ENCODE data around the gene WNT9B.
A peak's percentile ranks its signal among the peaks of the same experiment; 100 is the strongest.

Gene WNT9B

DNA sequence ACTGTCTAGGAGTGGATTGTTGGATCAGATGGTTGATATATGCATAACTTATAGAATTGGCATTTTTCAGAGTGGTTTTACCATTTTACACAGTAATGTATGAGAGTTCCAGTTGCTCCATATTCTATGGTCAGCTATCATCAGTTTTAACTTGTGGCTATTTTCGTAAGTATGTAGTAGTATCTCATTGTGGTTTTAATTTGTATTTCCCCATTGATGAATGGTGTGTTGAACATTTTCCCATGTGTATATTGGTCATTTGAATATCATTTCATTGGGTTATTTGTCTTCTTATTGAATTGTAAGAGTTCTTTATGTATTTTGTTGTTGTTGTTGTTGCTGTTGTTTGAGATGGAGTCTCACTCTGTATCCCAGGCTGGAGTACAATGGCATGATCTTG lies 6.2 kb downstream of the WNT9B start:
- Histone ChIP-seq H3K36me3 (ENCODE audit: insufficient read depth, low read length) (no peaks in the 10 kb centered on the region), H3K4me3 (no peak overlapping the region), H3K9ac (ENCODE audit: insufficient read length) (no peak overlapping the region), H3K27ac (no peak overlapping the region), H3K9me3 (ENCODE audit: low read depth, low read length) (no peaks in the 10 kb centered on the region)
- TF ChIP-seq FOXP2 (optimal IDR thresholded peaks at IDR 0.05; ENCODE audit: control extremely low read depth, extremely low read length, insufficient read depth) (no peak), POLR2AphosphoS5 (IDR thresholded peaks at IDR 0.05; ENCODE audit: borderline replicate concordance, low read depth, low read length) (no peak), EZH2 (IDR thresholded peaks at IDR 0.05) (no peak)
- no peak for DNase-seq (ENCODE audit: low read depth, low spot score)

DNA sequence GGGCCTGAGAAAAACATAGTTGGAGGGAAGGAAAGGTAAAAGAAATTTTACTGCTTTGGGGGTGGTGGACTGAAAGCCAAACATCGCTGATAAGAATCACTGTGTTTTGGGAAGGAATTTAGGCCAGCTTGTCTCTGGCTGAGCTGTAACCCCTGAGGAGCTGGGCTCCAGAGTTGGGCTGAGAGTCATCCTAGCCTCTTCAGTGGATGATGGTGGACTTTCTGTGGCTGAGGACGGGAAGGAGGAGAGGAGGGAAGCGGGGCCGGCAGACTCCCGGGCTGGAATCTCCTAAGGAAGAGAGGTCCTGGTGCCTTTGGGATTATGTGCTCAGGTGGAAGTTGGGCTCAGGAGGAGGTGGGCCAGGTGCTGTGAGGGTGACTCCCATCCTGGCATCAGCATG lies 8.6 kb downstream of the WNT9B start:
- no peaks in the 10 kb centered on the region for H3K9me3 ChIP-seq (ENCODE audit: low read depth, low read length)
- no peak for DNase-seq (ENCODE audit: low read depth, low spot score)
- H3K4me3 ChIP-seq = no peak overlapping the region
- TF ChIP-seq EZH2 (IDR thresholded peaks at IDR 0.05) = no peak
- no peak for TF ChIP-seq FOXP2 (optimal IDR thresholded peaks at IDR 0.05; ENCODE audit: control extremely low read depth, extremely low read length, insufficient read depth)
- no peak for TF ChIP-seq POLR2AphosphoS5 (IDR thresholded peaks at IDR 0.05; ENCODE audit: borderline replicate concordance, low read depth, low read length)
- no peak overlapping the region for H3K9ac ChIP-seq (ENCODE audit: insufficient read length)
- no peaks in the 10 kb centered on the region for H3K36me3 ChIP-seq (ENCODE audit: insufficient read depth, low read length)
- H3K27ac ChIP-seq = no peak overlapping the region

DNA sequence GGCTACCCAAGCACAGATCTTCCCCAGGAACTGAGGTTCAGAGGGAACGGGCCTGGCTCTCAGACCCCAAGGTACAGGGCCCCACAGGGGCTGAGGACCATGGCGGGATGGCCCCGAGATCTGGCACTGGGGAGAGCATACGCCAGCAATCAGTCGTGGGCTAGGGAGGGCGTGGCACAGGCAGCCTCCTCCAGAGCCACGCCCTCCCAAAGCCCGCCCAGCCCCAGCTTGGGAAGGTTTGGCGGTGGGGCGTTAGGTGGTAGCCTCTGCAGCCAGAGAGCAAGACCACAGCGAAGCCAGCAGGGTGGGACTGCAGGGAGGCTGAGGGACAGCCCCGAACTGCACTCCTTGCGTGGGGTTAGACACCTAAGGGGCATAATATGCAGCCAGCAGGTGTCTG lies 11.6 kb downstream of the WNT9B start:
- H3K4me3 ChIP-seq = no peak overlapping the region
- no peak for DNase-seq (ENCODE audit: low read depth, low spot score)
- H3K9ac ChIP-seq (ENCODE audit: insufficient read length) = no peak overlapping the region
- no peak overlapping the region for H3K27ac ChIP-seq
- TF ChIP-seq FOXP2 (optimal IDR thresholded peaks at IDR 0.05; ENCODE audit: control extremely low read depth, extremely low read length, insufficient read depth) (no peak), POLR2AphosphoS5 (IDR thresholded peaks at IDR 0.05; ENCODE audit: borderline replicate concordance, low read depth, low read length) (no peak), EZH2 (IDR thresholded peaks at IDR 0.05) (no peak)
- H3K36me3 ChIP-seq (ENCODE audit: insufficient read depth, low read length) = no peaks in the 10 kb centered on the region
- no peaks in the 10 kb centered on the region for H3K9me3 ChIP-seq (ENCODE audit: low read depth, low read length)

- Histone ChIP-seq H3K36me3 (ENCODE audit: insufficient read depth, low read length) (no peaks in the 10 kb centered on the region), H3K9ac (ENCODE audit: insufficient read length) (no peak overlapping the region), H3K4me3 (no peak overlapping the region), H3K27ac (no peak overlapping the region), H3K9me3 (ENCODE audit: low read depth, low read length) (no peaks in the 10 kb centered on the region)
- no peak for TF ChIP-seq FOXP2 (optimal IDR thresholded peaks at IDR 0.05; ENCODE audit: control extremely low read depth, extremely low read length, insufficient read depth)
- DNase-seq (ENCODE audit: low read depth, low spot score) = no peak
These were observed 12.2 kb downstream of the WNT9B start for GRCh38 chr17:46863383-46864121.

DNA sequence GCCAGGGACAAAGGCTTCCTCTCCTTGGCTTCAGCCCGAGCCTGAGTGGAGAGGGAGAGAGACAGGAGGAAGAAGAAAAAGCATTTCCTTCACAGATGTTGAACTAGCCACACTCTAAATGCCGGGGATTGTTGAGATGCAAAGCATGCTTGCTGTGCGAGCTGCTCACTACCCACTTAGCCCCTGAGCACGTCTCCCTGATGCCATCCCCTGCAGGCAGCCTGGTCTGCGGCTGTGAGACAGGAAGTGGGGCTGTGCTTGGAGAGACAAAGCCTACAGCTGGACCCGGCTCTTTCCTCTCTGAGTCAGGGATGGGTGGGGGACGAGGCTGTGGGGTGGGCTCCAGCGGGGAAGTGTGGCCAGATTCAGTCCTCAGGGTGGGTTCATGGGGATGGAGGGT lies 13.7 kb downstream of the WNT9B start:
- DNase-seq (ENCODE audit: low read depth, low spot score) = no peak
- Histone ChIP-seq H3K4me3 (0 out of 2 replicates have a peak overlapping the region, but pooled peaks have one; percentile 18), H3K9ac (ENCODE audit: insufficient read length) (no peak overlapping the region), H3K36me3 (ENCODE audit: insufficient read depth, low read length) (no peaks in the 10 kb centered on the region), H3K27ac (no peak overlapping the region), H3K9me3 (ENCODE audit: low read depth, low read length) (no peaks in the 10 kb centered on the region)
- TF ChIP-seq POLR2AphosphoS5 (IDR thresholded peaks at IDR 0.05; ENCODE audit: borderline replicate concordance, low read depth, low read length) (no peak), FOXP2 (optimal IDR thresholded peaks at IDR 0.05; ENCODE audit: control extremely low read depth, extremely low read length, insufficient read depth) (no peak), EZH2 (IDR thresholded peaks at IDR 0.05) (no peak)

- Histone ChIP-seq H3K4me3 (no peak overlapping the region), H3K27ac (no peak overlapping the region)
These were observed 14.9 kb downstream of the WNT9B start for GRCh38 chr17:46866325-46866724.

DNA sequence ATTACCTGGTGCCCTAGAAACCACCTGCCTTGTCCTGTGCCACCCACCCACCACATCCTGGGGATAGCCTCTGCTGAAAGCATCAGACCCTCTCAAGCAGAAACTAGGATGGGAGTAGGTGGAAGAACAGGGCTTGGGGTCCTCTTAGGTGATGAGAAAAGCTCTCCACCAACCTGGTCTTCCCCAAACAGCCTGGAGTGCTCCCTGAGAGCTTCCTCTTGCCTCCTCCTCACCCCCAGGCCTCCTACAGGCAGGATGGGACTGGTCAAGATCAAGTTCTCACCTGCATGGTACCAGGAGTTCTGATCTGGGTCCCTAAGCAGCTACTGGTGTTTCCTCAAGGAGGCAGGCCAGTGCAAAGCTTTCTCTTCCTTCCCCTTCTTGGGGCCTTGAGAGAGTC lies 15.4 kb downstream of the WNT9B start:
- Histone ChIP-seq H3K9ac (ENCODE audit: insufficient read length) (no peak overlapping the region), H3K36me3 (ENCODE audit: insufficient read depth, low read length) (no peaks in the 10 kb centered on the region), H3K9me3 (ENCODE audit: low read depth, low read length) (no peaks in the 10 kb centered on the region), H3K27ac (no peak overlapping the region), H3K4me3 (no peak overlapping the region)
- no peak for DNase-seq (ENCODE audit: low read depth, low spot score)
- TF ChIP-seq EZH2 (IDR thresholded peaks at IDR 0.05) (no peak), FOXP2 (optimal IDR thresholded peaks at IDR 0.05; ENCODE audit: control extremely low read depth, extremely low read length, insufficient read depth) (no peak), POLR2AphosphoS5 (IDR thresholded peaks at IDR 0.05; ENCODE audit: borderline replicate concordance, low read depth, low read length) (no peak)

More at GRCh38 chr17:46866325-46866724, 14.9 kb downstream of the WNT9B start:
- DNase-seq (ENCODE audit: low read depth, low spot score) = no peak
- Histone ChIP-seq H3K9ac (ENCODE audit: insufficient read length) (no peak overlapping the region), H3K36me3 (ENCODE audit: insufficient read depth, low read length) (no peaks in the 10 kb centered on the region), H3K9me3 (ENCODE audit: low read depth, low read length) (no peaks in the 10 kb centered on the region)
- TF ChIP-seq POLR2AphosphoS5 (IDR thresholded peaks at IDR 0.05; ENCODE audit: borderline replicate concordance, low read depth, low read length) (no peak), EZH2 (IDR thresholded peaks at IDR 0.05) (no peak), FOXP2 (optimal IDR thresholded peaks at IDR 0.05; ENCODE audit: control extremely low read depth, extremely low read length, insufficient read depth) (no peak)

DNA sequence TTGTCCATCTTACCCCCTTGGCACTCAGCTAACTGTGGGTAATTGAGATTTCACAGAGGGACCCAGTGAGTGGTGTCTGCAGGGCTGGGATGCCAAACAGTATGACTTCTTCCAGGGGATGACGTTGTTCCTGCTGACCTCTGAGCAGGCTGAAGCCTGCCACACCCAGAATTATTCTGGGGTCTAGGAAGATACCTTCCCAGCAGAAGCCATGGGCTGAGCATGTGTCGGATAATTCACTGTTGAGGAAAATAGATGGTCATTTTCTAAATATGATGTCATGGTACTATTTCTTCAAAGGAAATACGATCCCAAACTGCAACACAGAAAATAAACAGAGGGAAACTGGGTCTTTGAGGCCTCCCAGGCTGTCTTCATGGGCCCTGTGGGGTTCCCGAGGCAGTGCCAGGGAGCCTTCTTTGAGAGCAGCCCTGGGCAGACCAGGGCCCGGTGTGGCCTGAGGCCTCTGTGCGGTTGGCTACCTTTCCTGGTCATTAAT lies 17.4 kb downstream of the WNT9B start:
- Histone ChIP-seq H3K9me3 (ENCODE audit: low read depth, low read length) (no peaks in the 10 kb centered on the region), H3K27ac (no peak overlapping the region), H3K9ac (ENCODE audit: insufficient read length) (no peak overlapping the region), H3K4me3 (no peak overlapping the region), H3K36me3 (ENCODE audit: insufficient read depth, low read length) (no peaks in the 10 kb centered on the region)
- no peak for DNase-seq (ENCODE audit: low read depth, low spot score)
- TF ChIP-seq EZH2 (IDR thresholded peaks at IDR 0.05) (no peak), FOXP2 (optimal IDR thresholded peaks at IDR 0.05; ENCODE audit: control extremely low read depth, extremely low read length, insufficient read depth) (no peak), POLR2AphosphoS5 (IDR thresholded peaks at IDR 0.05; ENCODE audit: borderline replicate concordance, low read depth, low read length) (no peak)

- no peaks in the 10 kb centered on the region for H3K9me3 ChIP-seq (ENCODE audit: low read depth, low read length)
- no peak overlapping the region for H3K27ac ChIP-seq
- no peak for DNase-seq (ENCODE audit: low read depth, low spot score)
- H3K36me3 ChIP-seq (ENCODE audit: insufficient read depth, low read length) = no peaks in the 10 kb centered on the region
- H3K9ac ChIP-seq (ENCODE audit: insufficient read length) = no peak overlapping the region
- TF ChIP-seq POLR2AphosphoS5 (IDR thresholded peaks at IDR 0.05; ENCODE audit: borderline replicate concordance, low read depth, low read length) = no peak
- no peak for TF ChIP-seq FOXP2 (optimal IDR thresholded peaks at IDR 0.05; ENCODE audit: control extremely low read depth, extremely low read length, insufficient read depth)
- TF ChIP-seq EZH2 (IDR thresholded peaks at IDR 0.05) = no peak
- H3K4me3 ChIP-seq = no peak overlapping the region
These were observed 17.9 kb downstream of the WNT9B start for GRCh38 chr17:46869296-46869695.
